HepG2 (cell line): ENCODE data around the gene LIME1. TPM values are rescaled to one million over a fixed set of nuclear protein-coding genes. Genes with fewer than 3 reads are reported as not detected.

Experiments used
- ATF5 ChIP-seq: sonication (generic); formaldehyde crosslinking; IDR thresholded peaks from 2 replicates; pipeline ENCODE4 v1.4.0; 2020; ENCODE audit warnings: mild to moderate bottlenecking, low read depth, missing genetic modification reagents
- DBP ChIP-seq: sonication (generic); formaldehyde crosslinking; IDR thresholded peaks from 2 replicates; pipeline ENCODE4 v1.4.0; 2020; ENCODE audit warnings: missing genetic modification reagents; ENCODE audit errors: not compliant biosample characterization
- DZIP1 ChIP-seq: sonication (generic); formaldehyde crosslinking; IDR thresholded peaks from 2 replicates; pipeline ENCODE4 v1.5.0; 2020; ENCODE audit warnings: mild to moderate bottlenecking, missing genetic modification reagents
- HIVEP1 ChIP-seq: sonication (generic); formaldehyde crosslinking; IDR thresholded peaks from 2 replicates; pipeline ENCODE4 v1.4.0; 2020; ENCODE audit warnings: mild to moderate bottlenecking, missing genetic modification reagents
- KAT7 ChIP-seq: IDR thresholded peaks from 2 replicates; pipeline ENCODE4 v1.6.1; 2018; ENCODE audit warnings: borderline replicate concordance, missing compliant biosample characterization
- KDM1A ChIP-seq: IDR thresholded peaks from 2 replicates; pipeline ENCODE4 v1.6.1; 2016; ENCODE audit warnings: missing compliant biosample characterization
- MEIS2 ChIP-seq: sonication (generic); formaldehyde crosslinking; IDR thresholded peaks from 2 replicates; pipeline ENCODE4 v1.9.0; 2021; ENCODE audit warnings: mild to moderate bottlenecking, missing genetic modification reagents
- NFIC ChIP-seq: IDR thresholded peaks from 2 replicates; pipeline ENCODE4 v1.6.1; 2012; ENCODE audit warnings: mild to moderate bottlenecking, low read length, inconsistent platforms
- SAFB2 ChIP-seq: sonication (generic); formaldehyde crosslinking; IDR thresholded peaks from 2 replicates; pipeline ENCODE4 v1.5.1; 2020; ENCODE audit warnings: missing genetic modification reagents, low read depth, mild to moderate bottlenecking, borderline replicate concordance
- ZBTB49 ChIP-seq: sonication (generic); formaldehyde crosslinking; IDR thresholded peaks from 2 replicates; pipeline ENCODE4 v1.4.0; 2020; ENCODE audit warnings: missing genetic modification reagents, borderline replicate concordance
- ZNF20 ChIP-seq: sonication (generic); formaldehyde crosslinking; IDR thresholded peaks from 2 replicates; pipeline ENCODE4 v1.4.0; 2020; ENCODE audit warnings: mild to moderate bottlenecking, moderate library complexity, missing genetic modification reagents
- ZNF280D ChIP-seq: sonication (generic); formaldehyde crosslinking; IDR thresholded peaks from 2 replicates; pipeline ENCODE4 v1.5.1; 2020; ENCODE audit warnings: mild to moderate bottlenecking, missing genetic modification reagents
- ZNF570 ChIP-seq: sonication (generic); formaldehyde crosslinking; IDR thresholded peaks from 2 replicates; pipeline ENCODE4 v1.4.0; 2020; ENCODE audit warnings: mild to moderate bottlenecking, missing genetic modification reagents, borderline replicate concordance
- ZNF615 ChIP-seq: sonication (generic); formaldehyde crosslinking; IDR thresholded peaks from 2 replicates; pipeline ENCODE4 v1.5.0; 2020; ENCODE audit warnings: mild to moderate bottlenecking, missing genetic modification reagents, borderline replicate concordance
- ZNF652 ChIP-seq: IDR thresholded peaks from 2 replicates; pipeline ENCODE4 v1.6.1; 2016; ENCODE audit warnings: low read depth, borderline replicate concordance
- ZNF747 ChIP-seq: sonication (generic); formaldehyde crosslinking; IDR thresholded peaks from 2 replicates; pipeline ENCODE4 v1.8.1; 2023; ENCODE audit warnings: missing genetic modification reagents, mild to moderate bottlenecking, borderline replicate concordance
- polyA plus RNA-seq, 8 experiments: library from polyadenylated mRNA; depleted of rRNA in 3 of 8; stranded (reverse) in 7 of 8; unstranded in 1 of 8; fragments of >200 nt; fragmentation: Illumina TruSeq in 4 of 8; extraction: Trizol in 4 of 8; gene quantifications; 2 replicates each; pipeline versions ENCODE4 v1.2.1 to v1.2.3, GENCODE V29; 2011 to 2016; ENCODE audit warnings: low read depth in 4 of 8, missing spikeins in 1 of 8, mixed read lengths in 1 of 8; ENCODE audit not compliant: insufficient read depth in 1 of 8
- total RNA-seq, 5 experiments: library from RNA; depleted of rRNA; stranded (reverse); fragments of >200 nt; fragmentation: Illumina TruSeq; extraction: Trizol; gene quantifications; 2 replicates each; pipeline ENCODE4 v1.2.3, GENCODE V29; 2016; ENCODE audit warnings: low read depth in 1 of 5

Gene LIME1
- total and polyA plus RNA-seq, 2 of the 13 experiments (the other 11 are each of a cell fraction or from before 2014, with no cell fraction given) = 13.0 to 61.5 TPM

GRCh38 chr20:63765082-63765873 is 28.8 kb downstream of the LIME1 start (continued):
- TF ChIP-seq ZBTB49 (CRISPR knock-in tag) = no peak
- no peak for TF ChIP-seq DBP (CRISPR knock-in tag)
- no peak for TF ChIP-seq ZNF20
- TF ChIP-seq MEIS2 (CRISPR knock-in tag) = no peak
- no peak for TF ChIP-seq ZNF652 (CRISPR knock-in tag)
- TF ChIP-seq KAT7 (CRISPR knock-in tag) = 0 out of 2 replicates have a peak, but pooled peaks have one; percentile 17
- no peak for TF ChIP-seq ZNF570
- TF ChIP-seq SAFB2 = no peak
- TF ChIP-seq ZNF615 (CRISPR knock-in tag) = no peak
- no peak for TF ChIP-seq KDM1A (CRISPR knock-in tag)
- 0 out of 2 replicates have a peak, but pooled peaks have one; percentile 36 for TF ChIP-seq ZNF747 (CRISPR knock-in tag)
- TF ChIP-seq DZIP1 (CRISPR knock-in tag) = no peak
- no peak for TF ChIP-seq ATF5 (CRISPR knock-in tag)
- no peak for TF ChIP-seq NFIC
- no peak for TF ChIP-seq HIVEP1 (CRISPR knock-in tag)
- peak; percentile 69; the same call in 1 of the 2 replicates for TF ChIP-seq ZNF280D (CRISPR knock-in tag)
